Esophagus muscularis mucosa (tissue), 4 donors: ENCODE results near the gene AQP1. TPM values are rescaled to one million over a fixed set of nuclear protein-coding genes. Genes with fewer than 3 reads are reported as not detected.
A peak's percentile ranks its signal among the peaks of the same experiment; 100 is the strongest.

Experiments used
- DNase-seq: peaks from one replicate; pipeline ENCODE4 v3.0.0-alpha.2; 2017; ENCODE audit errors: extremely low spot score
- H3K27ac ChIP-seq, 4 donors: fragments of 200-600 bp; sonication (generic); replicated peaks in 1 of 4; 1 replicate in 3 of 4; 2 replicates in 1 of 4; pipeline ENCODE4 v1.5.1; 2016 to 2019; ENCODE audit warnings: mild to moderate bottlenecking in 1 of 4
- H3K27me3 ChIP-seq, 4 donors: fragments of 200-600 bp; sonication (generic); one replicate each; pipeline versions ENCODE4 v1.5.1 to v1.6.0; 2016 to 2019
- H3K36me3 ChIP-seq, 4 donors: fragments of 200-600 bp; sonication (generic); one replicate each; pipeline ENCODE4 v1.5.1; 2016 to 2019
- H3K4me1 ChIP-seq, 4 donors: fragments of 200-600 bp; sonication (generic); one replicate each; pipeline ENCODE4 v1.5.1; 2016 to 2019
- H3K4me3 ChIP-seq, 4 donors: fragments of 200-600 bp; sonication (generic); 1 replicate in 2 of 4; 2 replicates in 2 of 4; pipeline ENCODE4 v1.5.1; 2016 to 2019; ENCODE audit warnings: mild to moderate bottlenecking in 4 of 4, moderate library complexity in 1 of 4
- H3K9me3 ChIP-seq, 4 donors: fragments of 200-600 bp; sonication (generic); 1 replicate in 3 of 4; 2 replicates in 1 of 4; pipeline ENCODE4 v1.5.1; 2016 to 2019
- EP300 ChIP-seq: sonication (generic); formaldehyde crosslinking; IDR thresholded peaks from one replicate; pipeline ENCODE4 v1.6.1; 2017; ENCODE audit warnings: antibody characterized with exemption
- POLR2A ChIP-seq: fragments of 450-650 bp; IDR thresholded peaks from one replicate; pipeline ENCODE4 v1.6.1; 2017; ENCODE audit warnings: antibody characterized with exemption, moderate library complexity, mild to moderate bottlenecking, low read depth
- POLR2AphosphoS5 ChIP-seq, 2 donors: sonication (generic); formaldehyde crosslinking; IDR thresholded peaks; one replicate each; pipeline ENCODE4 v1.6.1; 2017; ENCODE audit warnings: antibody characterized with exemption in 2 of 2
- WGBS: methylation state at CpG from one replicate; pipeline ENCODE4 v1.1.5; 2018; 5-methylcytosine and 5-hydroxymethylcytosine counted together
- intact Hi-C: fragments of 100-400 bp; cut with DNase I; formaldehyde crosslinking; loops from one replicate; pipeline ENCODE4 v1.15.1; 2023
- total RNA-seq, 4 donors: library from RNA; depleted of rRNA; stranded (reverse); fragments of >200 nt; gene quantifications; one replicate each; pipeline versions ENCODE4 v1.1.0 to v1.2.1, GENCODE V29; 2016
- TF ChIP-seq, protein P1 (sequence below), 3 experiments: fragments of 200-600 bp in 2 of 3; fragments of 450-650 bp in 1 of 3; sonication (generic) in 2 of 3; IDR thresholded peaks; one replicate each; pipeline ENCODE4 v1.5.1; 2017 to 2019; ENCODE audit warnings: antibody characterized with exemption in 3 of 3, mild to moderate bottlenecking in 2 of 3, moderate library complexity in 1 of 3

Gene AQP1
- 100 to 1,000 TPM; 362 to 578 (median 513) TPM for total RNA-seq

GRCh38 chr7:30911561-30911969 is at the start of gene AQP1:
TSS of gene AQP1 (plus strand) at chr7:30911853. CDS start at chr7:30911910, 57 bp downstream.
- Histone ChIP-seq H3K4me1 (peaks cover 84 to 100% (median 99%) of the 10 kb centered on the region in 4 donors), H3K4me3 (peak within 1 kb of the TSS; percentile 56 to 65 (median 61)), H3K36me3 (no peaks in the 10 kb centered on the region), H3K9me3 (no peaks in the 10 kb centered on the region), H3K27me3 (no peaks in the 10 kb centered on the region), H3K27ac (peak within 1 kb of the TSS; percentile 84 to 90 (median 88))
- 9% methylated on average over 6 of the region's 12 CpGs for WGBS
- peak; percentile 89 to 98 for TF ChIP-seq POLR2AphosphoS5 (IDR thresholded peaks at IDR 0.05)
- TF ChIP-seq EP300 = no peak
- TF ChIP-seq, protein P1, sequence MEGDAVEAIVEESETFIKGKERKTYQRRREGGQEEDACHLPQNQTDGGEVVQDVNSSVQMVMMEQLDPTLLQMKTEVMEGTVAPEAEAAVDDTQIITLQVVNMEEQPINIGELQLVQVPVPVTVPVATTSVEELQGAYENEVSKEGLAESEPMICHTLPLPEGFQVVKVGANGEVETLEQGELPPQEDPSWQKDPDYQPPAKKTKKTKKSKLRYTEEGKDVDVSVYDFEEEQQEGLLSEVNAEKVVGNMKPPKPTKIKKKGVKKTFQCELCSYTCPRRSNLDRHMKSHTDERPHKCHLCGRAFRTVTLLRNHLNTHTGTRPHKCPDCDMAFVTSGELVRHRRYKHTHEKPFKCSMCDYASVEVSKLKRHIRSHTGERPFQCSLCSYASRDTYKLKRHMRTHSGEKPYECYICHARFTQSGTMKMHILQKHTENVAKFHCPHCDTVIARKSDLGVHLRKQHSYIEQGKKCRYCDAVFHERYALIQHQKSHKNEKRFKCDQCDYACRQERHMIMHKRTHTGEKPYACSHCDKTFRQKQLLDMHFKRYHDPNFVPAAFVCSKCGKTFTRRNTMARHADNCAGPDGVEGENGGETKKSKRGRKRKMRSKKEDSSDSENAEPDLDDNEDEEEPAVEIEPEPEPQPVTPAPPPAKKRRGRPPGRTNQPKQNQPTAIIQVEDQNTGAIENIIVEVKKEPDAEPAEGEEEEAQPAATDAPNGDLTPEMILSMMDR (IDR thresholded peaks at IDR 0.05) = peak; percentile 17 to 29 (median 21)
- TF ChIP-seq POLR2A = peak; percentile 53
- DNase-seq = peak; percentile 94
- intact Hi-C loops = no loop called here

GRCh38 chr7:30862995-30863705 is 48.5 kb upstream of the AQP1 start:
- 63% methylated on average over 8 of the region's 9 CpGs for WGBS
- Histone ChIP-seq H3K36me3 (peaks cover 1 to 32% (median 16%) of the 10 kb centered on the region in 4 donors), H3K27ac (peak overlapping the region in 3 of 4 donors; percentile 31 to 69 (median 31)), H3K4me3 (no peak overlapping the region), H3K27me3 (no peaks in the 10 kb centered on the region), H3K9me3 (no peaks in the 10 kb centered on the region), H3K4me1 (peaks cover 44 to 81% (median 68%) of the 10 kb centered on the region in 4 donors)
- DNase-seq = no peak
- intact Hi-C loops = no loop called here
- TF ChIP-seq POLR2A (no peak), EP300 (no peak), POLR2AphosphoS5 (IDR thresholded peaks at IDR 0.05) (no peak)
- TF ChIP-seq, protein P1 (IDR thresholded peaks at IDR 0.05) = no peak

DNA sequence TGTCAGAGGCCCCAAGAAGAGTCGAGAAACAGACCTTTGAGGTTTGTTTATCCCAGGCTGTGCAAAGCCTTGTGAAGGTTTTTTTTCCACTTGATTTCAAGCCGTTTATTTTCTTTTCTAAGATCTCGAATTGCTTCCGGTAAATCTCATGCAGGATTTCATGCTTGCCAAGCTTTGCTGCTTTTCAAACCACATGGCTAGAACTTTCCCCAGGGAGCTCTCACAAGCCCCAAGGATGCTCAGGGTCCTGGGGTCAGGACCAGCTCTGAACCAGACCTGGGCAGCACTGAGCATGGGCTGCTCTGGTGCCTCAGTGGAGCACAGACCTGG is 48.0 kb upstream of the AQP1 start:
- peak overlapping the region in 3 of 4 donors; percentile 31 to 69 (median 31) for H3K27ac ChIP-seq
- intact Hi-C loops = no loop called here
- peaks cover 0 to 33% (median 16%) of the 10 kb centered on the region in 4 donors for H3K36me3 ChIP-seq
- 31% methylated on average over 4 of the region's 4 CpGs for whole genome bisulfite sequencing
- H3K9me3 ChIP-seq = no peaks in the 10 kb centered on the region
- H3K27me3 ChIP-seq = no peaks in the 10 kb centered on the region
- TF ChIP-seq POLR2A = no peak
- TF ChIP-seq POLR2AphosphoS5 (IDR thresholded peaks at IDR 0.05) = no peak
- TF ChIP-seq EP300 = no peak
- TF ChIP-seq, protein P1 (IDR thresholded peaks at IDR 0.05) = no peak
- H3K4me1 ChIP-seq = peaks cover 49 to 84% (median 71%) of the 10 kb centered on the region in 4 donors
- DNase-seq = no peak
- H3K4me3 ChIP-seq = no peak overlapping the region

GRCh38 chr7:30864101-30864500 is 47.6 kb upstream of the AQP1 start:
- TF ChIP-seq POLR2AphosphoS5 (IDR thresholded peaks at IDR 0.05) = no peak
- TF ChIP-seq EP300 = no peak
- TF ChIP-seq POLR2A = no peak
- TF ChIP-seq, protein P1 (IDR thresholded peaks at IDR 0.05) = no peak
- Histone ChIP-seq H3K36me3 (peaks cover 0 to 29% (median 14%) of the 10 kb centered on the region in 4 donors), H3K27me3 (no peaks in the 10 kb centered on the region), H3K9me3 (no peaks in the 10 kb centered on the region), H3K27ac (peak overlapping the region in 3 of 4 donors; percentile 31 to 69 (median 31)), H3K4me3 (no peak overlapping the region), H3K4me1 (peaks cover 53 to 84% (median 72%) of the 10 kb centered on the region in 4 donors)
- 66% methylated on average over 3 of the region's 3 CpGs for WGBS
- intact Hi-C loops = no loop called here
- DNase-seq = no peak
